ENCODE data around the gene CADM2.

Gene CADM2

DNA sequence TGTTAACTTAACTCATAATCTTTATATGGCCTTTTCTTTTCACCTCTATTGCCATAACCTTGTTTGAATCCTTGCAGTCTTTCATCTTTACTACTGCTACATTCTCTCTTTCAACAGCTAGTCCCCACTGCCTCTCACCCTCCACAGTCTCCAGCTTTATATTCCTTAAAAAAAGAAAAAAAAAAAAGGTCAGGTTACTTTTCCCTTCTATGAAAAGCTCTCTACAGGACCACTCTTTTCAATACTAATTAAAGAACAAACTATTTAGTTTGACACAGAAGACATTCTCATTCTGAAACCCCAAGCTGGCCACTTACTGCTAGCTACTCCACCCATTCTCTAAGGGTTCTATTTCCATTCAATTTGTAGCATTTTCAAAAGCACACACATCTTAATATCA, 25.6 kb downstream of the CADM2 start:
- DNase-seq (no peak), ATAC-seq (no peak)

DNA sequence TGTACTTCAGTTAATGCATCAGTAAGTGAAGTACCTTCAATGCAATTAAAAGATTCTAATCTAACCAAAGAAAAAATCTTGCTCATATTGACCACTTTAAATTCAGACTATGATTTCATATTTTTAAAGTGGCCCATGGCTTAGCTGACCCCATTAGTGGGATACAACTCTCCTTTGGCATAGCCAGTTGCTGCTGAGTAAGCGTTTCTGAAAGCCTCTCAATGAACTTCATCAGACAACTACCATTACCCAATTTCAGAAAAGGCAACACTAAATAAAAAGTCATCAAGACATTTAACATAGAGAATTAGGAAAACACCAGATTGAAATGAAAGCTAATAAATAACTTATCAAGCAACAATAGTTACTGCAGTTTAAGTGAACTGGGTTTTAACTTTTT, 27.0 kb downstream of the CADM2 start:
- ATAC-seq: no peak
- no peak for DNase-seq

- no peak for ATAC-seq
- DNase-seq: no peak
These were observed 29.1 kb downstream of the CADM2 start for GRCh38 chr3:84987706-84988504.

DNA sequence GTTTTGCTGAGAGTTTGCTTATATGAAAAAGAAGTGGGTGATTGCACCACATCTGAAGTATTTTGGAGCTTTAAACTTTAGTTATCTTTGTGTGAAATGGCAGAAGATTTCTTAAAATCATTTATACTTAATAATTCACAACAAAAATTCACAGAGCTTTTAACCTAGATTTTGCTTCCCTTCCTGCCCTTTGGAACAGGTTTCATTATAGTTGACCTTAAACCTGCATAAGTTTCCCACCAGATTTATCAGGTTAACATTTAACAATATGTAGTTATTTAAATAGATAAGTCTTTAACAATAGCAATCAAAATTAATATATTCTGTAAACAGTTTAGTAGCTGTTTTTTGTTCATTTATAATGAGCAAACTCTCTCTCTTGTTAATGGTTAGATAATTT, 30.3 kb downstream of the CADM2 start:
- ATAC-seq: no peak
- DNase-seq: no peak

GRCh38 chr3:84991422-84991900, 32.7 kb downstream of the CADM2 start:
- ATAC-seq (no peak), DNase-seq (no peak)

DNA sequence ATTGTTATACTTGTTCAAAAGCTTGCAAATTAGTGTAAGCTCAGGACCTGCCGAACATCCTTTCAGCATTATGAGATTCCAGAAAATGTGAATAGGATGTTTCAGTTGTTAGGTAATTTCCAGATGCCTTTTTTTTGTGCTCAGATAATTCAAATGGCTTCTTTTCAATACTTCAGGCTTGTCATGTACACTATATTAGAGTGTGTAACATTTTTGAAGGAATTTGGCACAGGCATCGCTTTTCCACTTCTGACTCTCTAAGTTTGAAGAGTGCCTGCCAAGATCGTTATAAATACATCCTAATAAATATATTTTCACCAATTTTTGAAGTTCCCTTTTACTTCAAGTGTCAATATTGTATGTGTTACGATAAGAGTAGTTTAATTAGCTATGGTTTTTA, 35.2 kb downstream of the CADM2 start:
- no peak for DNase-seq
- no peak for ATAC-seq

- DNase-seq (no peak), ATAC-seq (no peak)
These were observed 39.8 kb downstream of the CADM2 start for GRCh38 chr3:84998545-84998944.

- no peak for DNase-seq
- no peak for ATAC-seq
These were observed 44.7 kb downstream of the CADM2 start for GRCh38 chr3:85003479-85003878.

- DNase-seq (no peak), ATAC-seq (no peak)
These were observed 45.4 kb downstream of the CADM2 start for GRCh38 chr3:85004147-85004546.

DNA sequence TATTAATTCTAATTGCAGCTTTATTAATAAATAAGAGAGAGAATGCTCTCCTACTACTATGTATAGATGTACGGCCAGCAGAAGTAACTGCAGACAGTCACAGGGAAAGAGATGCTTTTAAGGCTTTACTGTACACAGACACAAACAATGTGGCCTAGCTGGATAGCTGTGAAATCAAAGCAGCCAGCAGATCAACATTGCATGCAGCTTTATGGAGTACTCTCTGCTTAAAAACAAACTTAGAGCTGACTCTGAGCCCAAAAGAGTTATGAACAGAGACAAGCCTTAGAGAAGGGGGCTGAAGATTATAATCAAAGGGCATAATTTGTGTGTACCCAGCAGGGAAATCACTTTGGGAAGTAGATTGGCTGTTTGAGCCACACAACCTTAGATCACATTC, 47.2 kb downstream of the CADM2 start:
- no peak for ATAC-seq
- DNase-seq: no peak

GRCh38 chr3:85007195-85008094, 48.7 kb downstream of the CADM2 start:
- no peak for DNase-seq
- no peak for ATAC-seq

- DNase-seq (no peak), ATAC-seq (no peak)
These were observed 62.0 kb downstream of the CADM2 start for GRCh38 chr3:85020828-85021227.

DNA sequence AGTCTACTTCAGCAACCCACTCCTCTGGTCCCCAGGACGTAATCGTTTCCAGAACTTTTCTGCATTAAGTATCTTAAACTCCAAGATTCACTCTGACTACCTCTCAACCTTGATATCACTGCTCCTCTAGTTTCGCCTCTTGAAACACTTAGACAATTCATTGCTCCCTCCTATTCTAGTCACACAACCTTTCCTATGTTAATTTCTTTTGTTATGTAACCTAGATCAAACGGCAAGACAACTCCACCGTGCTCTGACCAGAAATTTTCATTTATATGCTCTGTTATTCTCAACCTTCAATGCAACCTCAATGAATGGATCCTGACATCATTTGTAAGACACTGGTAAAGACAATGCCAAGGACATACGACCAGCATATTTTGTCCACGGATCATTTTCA, 71.3 kb downstream of the CADM2 start:
- no peak for DNase-seq
- no peak for ATAC-seq

DNA sequence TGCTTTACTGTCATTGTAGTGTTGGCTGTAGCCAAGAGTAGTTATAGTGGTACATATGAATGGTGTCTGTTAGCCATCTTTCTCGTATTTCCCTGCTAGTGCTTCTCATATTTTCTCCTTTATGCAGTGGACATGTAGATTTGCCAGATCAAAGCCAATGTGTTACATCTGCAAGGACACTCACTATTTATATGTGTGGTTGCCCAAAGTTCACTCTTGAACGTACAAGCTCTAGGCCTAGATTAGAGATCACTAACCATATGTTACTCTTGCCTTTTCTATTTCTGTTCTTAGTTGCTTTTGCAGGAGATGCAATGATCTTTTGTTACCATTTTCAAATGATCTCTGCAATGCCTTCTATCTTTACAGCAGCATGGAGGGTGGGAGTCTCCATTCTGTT, 78.4 kb downstream of the CADM2 start:
- ATAC-seq: no peak
- no peak for DNase-seq

DNA sequence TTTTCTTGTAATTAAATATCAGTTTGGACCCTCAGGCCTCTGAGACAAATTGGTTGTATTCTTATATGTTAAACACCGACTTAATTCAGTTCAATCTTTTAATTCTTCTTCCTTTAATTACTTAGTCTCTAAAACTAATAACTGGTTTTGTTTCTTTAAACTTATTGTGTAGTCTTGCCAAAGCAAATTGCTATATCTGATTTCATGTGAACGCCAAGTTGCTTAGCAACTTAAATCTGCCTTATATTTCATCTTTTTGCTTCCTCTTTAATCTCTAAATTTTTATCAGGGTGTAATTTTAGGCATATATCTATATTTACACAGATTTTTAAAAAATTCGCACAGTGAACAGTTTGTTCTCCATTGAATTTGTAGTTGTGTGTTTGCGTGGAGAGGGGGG, 82.2 kb downstream of the CADM2 start:
- ATAC-seq: no peak

GRCh38 chr3:85041562-85042055, 82.8 kb downstream of the CADM2 start:
- ATAC-seq (no peak), DNase-seq (no peak)

More for the DNA sequence above, 82.2 kb downstream of the CADM2 start:
- DNase-seq: no peak

- DNase-seq: no peak
- no peak for ATAC-seq
These were observed 92.0 kb downstream of the CADM2 start for GRCh38 chr3:85050821-85051220.

DNA sequence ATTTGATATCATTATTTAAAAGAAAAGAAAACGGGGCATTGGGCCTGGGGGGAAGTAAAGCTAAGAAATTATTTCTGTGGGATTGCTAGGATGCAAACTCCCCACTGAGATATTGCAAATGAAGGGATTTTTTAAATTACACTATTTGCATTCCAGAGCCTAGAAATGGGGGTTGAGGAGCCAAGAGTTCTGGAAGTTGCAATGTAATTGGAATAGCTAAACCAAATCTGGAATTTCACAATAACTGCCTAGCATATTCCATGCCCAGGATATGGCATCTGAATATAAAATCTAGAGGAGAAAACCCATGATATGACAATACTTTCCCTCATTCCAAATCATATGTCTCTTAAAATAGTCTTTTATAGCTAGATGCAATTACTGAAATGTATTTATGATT, 93.0 kb downstream of the CADM2 start:
- ATAC-seq: no peak
- DNase-seq: no peak

DNA sequence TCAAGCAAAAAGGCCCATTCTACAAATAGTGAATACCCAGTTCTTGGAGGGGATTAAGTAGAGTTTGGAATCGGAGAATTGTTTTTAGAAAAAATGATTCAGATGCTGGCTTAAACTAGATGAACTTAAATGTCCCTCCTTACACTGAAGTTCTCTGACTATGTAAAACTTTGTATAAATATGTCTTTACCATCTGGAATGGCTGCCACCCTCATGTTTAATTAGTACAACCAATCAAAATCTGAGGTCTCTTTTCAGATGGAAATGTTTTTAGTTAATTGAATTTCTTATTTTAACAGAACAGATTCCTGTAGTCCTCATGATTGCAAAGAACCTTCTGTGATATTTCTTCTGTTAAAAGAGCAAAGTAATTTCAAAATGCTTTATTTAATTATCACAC, 94.8 kb downstream of the CADM2 start:
- ATAC-seq: no peak
- no peak for DNase-seq

GRCh38 chr3:85054579-85054978, 95.8 kb downstream of the CADM2 start:
- ATAC-seq (no peak), DNase-seq (no peak)

DNA sequence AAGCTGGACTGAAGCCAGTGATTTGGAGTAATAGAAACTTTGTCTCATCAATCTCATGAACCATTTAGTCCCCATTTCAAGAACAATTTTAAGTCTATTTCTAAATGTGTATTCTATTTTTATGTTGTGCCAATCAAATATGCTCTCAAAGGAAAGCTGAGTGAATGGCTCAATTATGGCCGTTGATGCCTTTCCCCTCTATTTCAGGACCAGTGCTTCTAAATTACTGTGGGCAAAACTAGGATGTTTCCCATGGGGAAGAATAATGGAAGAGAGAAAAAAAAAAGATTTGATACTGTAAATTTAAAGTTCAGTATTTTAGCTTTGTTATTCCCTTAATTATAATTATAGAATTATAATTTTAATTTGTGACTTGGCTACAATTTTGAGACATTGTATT, 110.1 kb downstream of the CADM2 start:
- DNase-seq: no peak
- no peak for ATAC-seq

DNA sequence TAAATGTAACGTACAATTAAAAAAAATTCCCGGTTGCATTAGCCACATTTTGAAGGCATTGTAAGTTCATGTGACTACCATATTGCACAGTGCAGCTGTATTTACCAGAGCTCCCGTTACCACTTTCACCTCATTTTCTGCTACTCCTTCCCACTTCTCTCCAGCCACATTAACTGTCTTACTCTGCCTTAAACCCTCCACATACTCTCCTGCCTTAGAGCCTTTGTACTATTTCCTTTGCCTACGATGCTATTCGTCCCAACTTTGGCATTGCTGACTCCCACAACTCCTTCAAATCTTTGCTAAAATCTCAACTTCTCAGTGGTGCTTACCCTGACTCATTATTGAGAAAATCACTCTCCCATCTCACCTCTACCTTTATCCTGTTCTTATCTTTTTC, 115.2 kb downstream of the CADM2 start:
- no peak for DNase-seq
- ATAC-seq: no peak

GRCh38 chr3:85075663-85076062, 116.9 kb downstream of the CADM2 start:
- ATAC-seq (no peak), DNase-seq (no peak)
